Aorta (tissue), 5 donors: ENCODE results near the gene ELOB. TPM values are rescaled to one million over a fixed set of nuclear protein-coding genes. Genes with fewer than 3 reads are reported as not detected.
A peak's percentile ranks its signal among the peaks of the same experiment; 100 is the strongest.

ENCODE experiments used
- ATAC-seq: fragments of 200-7000 bp; cut with Tn5 transposase; one replicate; pipeline ENCODE4 v1.9.1; 2022; ENCODE audit warnings: moderate library complexity; ENCODE audit not compliant: low FRiP score
- DNase-seq, 2 donors: peaks; one replicate each; pipeline ENCODE4 v3.0.0-alpha.2; 2020
- H3K27ac ChIP-seq, 2 donors: one replicate each; pipeline ENCODE4 v1.5.1; 2013; ENCODE audit warnings: low read length in 2 of 2, mild to moderate bottlenecking in 2 of 2, moderate library complexity in 2 of 2, control low read depth in 1 of 2, inconsistent platforms in 1 of 2, low read depth in 1 of 2
- H3K27me3 ChIP-seq, 2 donors: one replicate each; pipeline ENCODE4 v1.6.1; 2013; ENCODE audit warnings: control low read depth in 1 of 2, low read length in 1 of 2, mild to moderate bottlenecking in 1 of 2, moderate library complexity in 1 of 2; ENCODE audit not compliant: insufficient read depth in 2 of 2, control insufficient read depth in 1 of 2
- H3K36me3 ChIP-seq, 2 donors: one replicate each; pipeline ENCODE4 v1.6.1; 2013; ENCODE audit warnings: control low read depth in 1 of 2, low read length in 1 of 2, mild to moderate bottlenecking in 1 of 2; ENCODE audit not compliant: insufficient read depth in 2 of 2, control insufficient read depth in 1 of 2
- H3K4me1 ChIP-seq, 2 donors: one replicate each; pipeline ENCODE4 v1.6.1; 2013; ENCODE audit warnings: low read length in 2 of 2, control low read depth in 1 of 2, mild to moderate bottlenecking in 1 of 2, moderate library complexity in 1 of 2; ENCODE audit not compliant: insufficient read depth in 2 of 2, control insufficient read depth in 1 of 2
- H3K4me3 ChIP-seq, 2 donors: one replicate each; pipeline ENCODE4 v1.5.1; 2013; ENCODE audit warnings: low read length in 2 of 2, control low read depth in 1 of 2, mild to moderate bottlenecking in 1 of 2
- H3K9me3 ChIP-seq: one replicate; pipeline ENCODE4 v1.6.1; 2013; ENCODE audit warnings: mild to moderate bottlenecking, low read length; ENCODE audit not compliant: control insufficient read depth
- WGBS, 2 donors: extraction: QIAGEN DNeasy Blood & Tissue Kit; methylation state at CpG; one replicate each; pipeline ENCODE4 v1.1.7; 2013; 5-methylcytosine and 5-hydroxymethylcytosine counted together
- intact Hi-C, 2 donors: fragments of 100-400 bp; cut with DNase I; formaldehyde crosslinking; loops; one replicate each; pipeline versions ENCODE4 v1.14.2 to v1.15.0; 2022
- polyA plus RNA-seq, 2 donors: library from polyadenylated mRNA; stranded (reverse); fragments of 200-250 nt; gene quantifications; one replicate each; pipeline ENCODE4 v1.2.3, GENCODE V29; 2013
- total RNA-seq, 2 donors: library from RNA; stranded (reverse); fragmentation: NEBNext Ultra II Directional; extraction: Animal tissue kit (Norgen Biotek cat#: 25700); gene quantifications; one replicate each; pipeline ENCODE4 v1.2.1, GENCODE V29; 2021
- donor health status: healthy with polysubstance abuse.
- donor health status: Bipolar disorder and iron deficiency.
- donor health status: DM: no; HTN: no; CAD: no.
- donor health status: DM: no; HTN: no; CAD: no.
- donor health status: DM: yes; HTN: yes; CAD: no.

ELOB gene
- total and polyA plus RNA-seq, 4 donors = 146 to 843 (median 271) TPM

GRCh38 chr16:2773188-2773968 is 3.7 kb downstream of the ELOB start:
- WGBS, 2 donors = 74 to 78% methylated on average over 12 of the region's 12 CpGs
- no peaks in the 10 kb centered on the region for H3K4me1 ChIP-seq
- intact Hi-C loops = no loop called here

GRCh38 chr16:2771496-2772402 is 5.3 kb downstream of the ELOB start:
- H3K27me3 ChIP-seq = no peaks in the 10 kb centered on the region
- H3K4me3 ChIP-seq = no peak overlapping the region
- intact Hi-C loops = no loop called here
- no peaks in the 10 kb centered on the region for H3K4me1 ChIP-seq
- peaks cover 6 to 25% of the 10 kb centered on the region in 2 donors for H3K36me3 ChIP-seq
- H3K9me3 ChIP-seq = no peaks in the 10 kb centered on the region
- H3K27ac ChIP-seq = no peak overlapping the region
- ATAC-seq (no peak), DNase-seq (peak; percentile 34 to 75)
- WGBS, 2 donors = 69 to 70% methylated on average over 18 of the region's 18 CpGs

More at GRCh38 chr16:2773188-2773968, 3.7 kb downstream of the ELOB start:
- ATAC-seq = no peak
- Histone ChIP-seq H3K27ac (no peak overlapping the region), H3K27me3 (no peaks in the 10 kb centered on the region), H3K36me3 (peaks cover 0 to 19% of the 10 kb centered on the region in 2 donors), H3K4me3 (no peak overlapping the region), H3K9me3 (no peaks in the 10 kb centered on the region)
- DNase-seq = peak; percentile 18 to 28

DNA sequence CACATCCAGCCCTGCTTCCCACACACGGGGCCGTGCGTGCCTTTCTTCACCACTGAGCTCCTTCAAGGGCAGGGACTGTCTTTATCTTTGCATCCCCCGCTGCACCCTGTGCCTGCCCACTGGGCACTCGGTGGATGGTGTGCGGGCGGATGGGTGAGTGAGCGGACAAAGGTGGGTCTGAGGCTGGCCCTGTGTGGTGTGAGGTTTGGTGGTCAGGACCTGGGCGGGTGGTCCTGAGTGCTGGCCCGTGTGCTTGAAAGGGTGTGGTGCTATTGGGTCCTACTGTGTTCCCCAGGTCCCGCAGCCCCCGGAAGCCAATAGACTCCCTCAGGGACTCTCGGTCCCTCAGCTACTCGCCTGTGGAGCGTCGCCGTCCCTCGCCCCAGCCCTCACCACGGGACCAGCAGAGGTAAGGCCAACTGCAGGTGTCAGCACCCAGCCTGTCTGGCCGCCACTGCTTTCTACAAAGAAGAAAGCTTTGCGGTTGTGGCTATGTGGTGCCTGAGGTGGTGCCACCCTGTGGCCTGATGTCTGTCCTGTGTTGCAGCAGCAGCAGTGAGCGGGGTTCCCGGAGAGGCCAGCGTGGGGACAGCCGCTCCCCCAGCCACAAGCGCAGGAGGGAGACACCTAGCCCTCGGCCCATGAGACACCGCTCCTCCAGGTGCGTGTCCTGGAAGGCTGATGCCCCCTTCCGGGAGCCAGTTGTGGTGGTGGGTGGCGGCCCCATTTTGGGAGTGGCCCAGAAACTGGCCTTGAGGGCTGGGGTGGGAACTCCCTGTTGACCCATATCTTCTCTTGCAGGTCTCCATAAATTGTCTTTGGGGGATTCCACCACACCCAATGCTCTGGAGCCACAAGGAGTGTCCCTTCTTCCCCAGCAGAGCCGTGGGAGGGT is 6.8 kb downstream of the ELOB start:
- no peak overlapping the region for H3K27ac ChIP-seq
- 77 to 79% methylated on average over 32 of the region's 32 CpGs for whole genome bisulfite sequencing, 2 donors
- intact Hi-C loops = no loop called here
- no peaks in the 10 kb centered on the region for H3K9me3 ChIP-seq
- H3K36me3 ChIP-seq = peaks cover 6 to 28% of the 10 kb centered on the region in 2 donors
- H3K4me3 ChIP-seq = no peak overlapping the region
- no peaks in the 10 kb centered on the region for H3K4me1 ChIP-seq
- ATAC-seq (no peak), DNase-seq (peak; percentile 39 to 68)
- no peaks in the 10 kb centered on the region for H3K27me3 ChIP-seq

DNA sequence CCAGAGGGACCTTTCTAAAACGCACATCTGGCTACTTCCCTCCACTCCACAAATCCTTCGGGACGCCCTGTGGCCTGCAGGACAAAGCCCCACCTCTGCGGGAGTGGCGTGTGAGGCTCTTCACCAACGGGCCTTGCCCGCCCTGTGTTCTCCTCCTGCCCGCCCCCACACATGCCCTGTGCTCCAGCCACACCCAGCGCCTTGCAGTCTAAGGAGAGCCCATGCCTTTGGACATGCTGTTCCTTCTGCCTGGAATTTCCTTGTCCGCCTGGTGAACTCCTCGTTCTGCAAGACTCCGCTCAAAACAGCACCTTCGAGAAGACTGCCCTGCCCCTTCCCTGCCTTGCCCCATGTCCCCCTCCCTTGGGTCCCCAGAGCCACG is 7.4 kb downstream of the ELOB start:
- intact Hi-C loops = no loop called here

DNA sequence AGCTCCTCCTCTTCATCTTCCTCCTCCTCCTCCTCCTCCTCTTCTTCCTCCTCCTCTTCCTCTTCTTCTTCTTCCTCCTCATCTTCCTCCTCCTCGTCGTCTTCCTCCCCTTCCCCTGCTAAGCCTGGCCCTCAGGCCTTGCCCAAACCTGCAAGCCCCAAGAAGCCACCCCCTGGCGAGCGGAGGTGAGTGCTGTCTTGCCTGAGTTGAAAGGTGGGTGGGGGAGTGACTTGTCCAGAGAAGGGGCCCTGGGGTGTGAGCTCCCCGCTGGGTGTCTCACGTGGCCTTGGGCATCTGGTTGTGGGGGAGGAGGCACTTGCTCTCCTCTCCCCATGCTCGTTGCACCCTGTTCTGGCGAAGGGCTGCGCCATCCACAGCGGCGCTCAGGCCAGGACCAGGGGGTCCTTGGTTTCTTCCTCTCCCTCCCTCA is 8.0 kb downstream of the ELOB start:
- ATAC-seq = no peak
- Histone ChIP-seq H3K9me3 (no peaks in the 10 kb centered on the region), H3K36me3 (peaks cover 9 to 29% of the 10 kb centered on the region in 2 donors), H3K27ac (no peak overlapping the region), H3K4me3 (no peak overlapping the region), H3K4me1 (no peaks in the 10 kb centered on the region), H3K27me3 (no peaks in the 10 kb centered on the region)
- intact Hi-C loops = no loop called here
- 81 to 85% methylated on average over 10 to 11 of the region's 11 CpGs for WGBS, 2 donors
- peak; percentile 46 to 62 for DNase-seq

More for the DNA sequence above, 7.4 kb downstream of the ELOB start:
- H3K9me3 ChIP-seq = no peaks in the 10 kb centered on the region
- no peaks in the 10 kb centered on the region for H3K4me1 ChIP-seq
- H3K27me3 ChIP-seq = no peaks in the 10 kb centered on the region
- peaks cover 6 to 29% of the 10 kb centered on the region in 2 donors for H3K36me3 ChIP-seq
- WGBS, 2 donors = 68 to 69% methylated on average over 14 of the region's 14 CpGs
- no peak overlapping the region for H3K27ac ChIP-seq
- DNase-seq (peak; percentile 42 to 75), ATAC-seq (no peak)
- no peak overlapping the region for H3K4me3 ChIP-seq

DNA sequence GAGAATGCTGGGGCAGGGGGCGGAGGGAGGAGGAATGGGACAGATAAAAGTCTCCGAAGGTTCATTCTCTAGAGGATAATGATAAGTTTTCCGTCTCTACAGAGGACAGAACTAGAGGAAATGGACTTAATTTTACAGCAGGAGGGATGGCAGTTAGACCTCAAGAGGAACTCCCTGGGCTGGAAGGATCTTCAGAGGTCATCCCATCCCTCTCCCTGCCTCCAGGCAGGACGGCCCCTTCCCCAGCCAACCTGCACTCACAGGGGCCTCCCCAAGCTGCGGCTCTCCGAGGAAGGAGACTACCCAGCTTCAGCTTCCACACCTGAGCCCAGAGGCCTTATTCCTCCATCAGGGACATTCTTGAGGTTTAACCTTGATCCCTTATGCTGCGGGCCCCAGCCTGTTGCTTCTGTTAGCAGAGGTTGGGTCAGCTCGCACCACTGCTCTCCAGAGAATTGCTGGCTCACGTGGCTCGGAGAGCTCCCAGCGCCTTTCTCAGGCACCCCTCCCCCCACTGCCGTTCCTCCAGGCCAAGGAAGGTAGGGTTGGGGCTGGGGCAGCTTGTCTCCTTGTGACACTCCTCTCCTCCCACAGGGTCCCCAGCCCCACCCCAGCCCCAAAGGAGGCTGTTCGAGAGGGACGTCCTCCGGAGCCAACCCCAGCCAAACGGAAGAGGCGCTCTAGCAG is 8.5 kb downstream of the ELOB start:
- WGBS, 2 donors = 57 to 67% methylated on average over 17 of the region's 17 CpGs
- Histone ChIP-seq H3K4me3 (no peak overlapping the region), H3K27ac (no peak overlapping the region), H3K36me3 (peaks cover 10 to 29% of the 10 kb centered on the region in 2 donors), H3K4me1 (no peaks in the 10 kb centered on the region), H3K9me3 (no peaks in the 10 kb centered on the region), H3K27me3 (no peaks in the 10 kb centered on the region)
- intact Hi-C loops = no loop called here
- ATAC-seq (no peak), DNase-seq (peak; percentile 24 to 74)

DNA sequence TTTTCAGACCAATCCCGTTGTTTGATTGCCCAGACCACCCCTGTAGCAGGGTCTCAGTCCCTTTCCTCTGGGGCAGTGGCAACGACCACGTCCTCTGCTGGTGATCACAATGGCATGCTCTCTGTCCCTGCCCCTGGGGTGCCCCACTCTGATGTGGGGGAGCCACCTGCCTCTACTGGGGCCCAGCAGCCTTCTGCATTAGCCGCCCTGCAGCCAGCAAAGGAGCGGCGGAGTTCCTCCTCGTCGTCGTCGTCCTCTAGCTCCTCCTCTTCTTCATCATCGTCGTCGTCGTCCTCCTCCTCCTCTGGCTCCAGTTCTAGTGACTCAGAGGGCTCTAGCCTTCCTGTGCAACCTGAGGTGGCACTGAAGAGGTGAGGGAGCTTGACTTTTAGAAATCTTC is 9.2 kb downstream of the ELOB start:
- Histone ChIP-seq H3K36me3 (peaks cover 13 to 33% of the 10 kb centered on the region in 2 donors), H3K27me3 (no peaks in the 10 kb centered on the region), H3K4me3 (no peak overlapping the region), H3K9me3 (no peaks in the 10 kb centered on the region), H3K27ac (no peak overlapping the region), H3K4me1 (no peaks in the 10 kb centered on the region)
- ATAC-seq = no peak
- 62 to 69% methylated on average over 14 of the region's 14 CpGs for WGBS, 2 donors
- peak in 1 of 2 donors; percentile 50 for DNase-seq
- intact Hi-C loops = no loop called here
